NCI-H748 treated with DMSO at 0.1 percent for 48 hours (cell line): ENCODE results near the gene HTR3A.

Experiments
- DNase-seq: peaks from one replicate; lab custom pipeline; 2025; lab: John Stamatoyannopoulos, UW

The HTR3A gene

GRCh38 chr11:114019046-114019445 is 44.1 kb downstream of the HTR3A start:
- no peak for DNase-seq

- no peak for DNase-seq
Observed at GRCh38 chr11:114019574-114019973, 44.7 kb downstream of the HTR3A start.

GRCh38 chr11:114025329-114025907 is 50.5 kb downstream of the HTR3A start:
- DNase-seq = no peak

- no peak for DNase-seq
Observed at GRCh38 chr11:114026355-114026754, 51.4 kb downstream of the HTR3A start.

- DNase-seq = no peak
Observed at GRCh38 chr11:114027391-114027790, 52.5 kb downstream of the HTR3A start.

GRCh38 chr11:114027926-114028325 is 53.0 kb downstream of the HTR3A start:
- DNase-seq = no peak

GRCh38 chr11:114031246-114031966 is 56.5 kb downstream of the HTR3A start:
- DNase-seq = no peak

- DNase-seq = no peak
Observed at GRCh38 chr11:114031967-114032320, 57.0 kb downstream of the HTR3A start.

- DNase-seq = no peak
Observed at GRCh38 chr11:114033066-114033465, 58.2 kb downstream of the HTR3A start.

- no peak for DNase-seq
Observed at GRCh38 chr11:114033572-114033971, 58.7 kb downstream of the HTR3A start.

GRCh38 chr11:114034956-114035355 is 60.0 kb downstream of the HTR3A start:
- no peak for DNase-seq

GRCh38 chr11:114036147-114036811 is 61.4 kb downstream of the HTR3A start:
- DNase-seq = peak; percentile 31

GRCh38 chr11:114036958-114037357 is 62.0 kb downstream of the HTR3A start:
- DNase-seq = no peak

- DNase-seq = no peak
Observed at GRCh38 chr11:114039551-114039950, 64.6 kb downstream of the HTR3A start.
